Trophoblast cell (in vitro differentiated cells and primary cell): ENCODE measurements around the gene NDUFAF5.

Experiments used
- DNase-seq, 2 donors: peaks; one replicate each; pipeline ENCODE4 v3.0.0-alpha.2; 2016
- H2AFZ ChIP-seq: 2 replicates; pipeline ENCODE4 v1.6.1; 2013; ENCODE audit warnings: low read length, moderate library complexity, mild to moderate bottlenecking; ENCODE audit not compliant: insufficient read depth, poor library complexity
- H2AK5ac ChIP-seq: 2 replicates; pipeline ENCODE4 v1.6.1; 2013; ENCODE audit warnings: mild to moderate bottlenecking, low read length
- H2BK120ac ChIP-seq: 2 replicates; pipeline ENCODE4 v1.6.1; 2013; ENCODE audit warnings: low read length, mild to moderate bottlenecking, moderate library complexity; ENCODE audit not compliant: insufficient read depth, poor library complexity
- H2BK12ac ChIP-seq: 2 replicates; pipeline ENCODE4 v1.6.1; 2013; ENCODE audit warnings: mild to moderate bottlenecking, low read length, moderate library complexity
- H2BK5ac ChIP-seq: 2 replicates; pipeline ENCODE4 v1.6.1; 2013; ENCODE audit warnings: low read length, low read depth, moderate library complexity, mild to moderate bottlenecking; ENCODE audit not compliant: poor library complexity
- H3K14ac ChIP-seq: 2 replicates; pipeline ENCODE4 v1.6.1; 2013; ENCODE audit warnings: mild to moderate bottlenecking, low read length
- H3K18ac ChIP-seq: 2 replicates; pipeline ENCODE4 v1.6.1; 2013; ENCODE audit warnings: mild to moderate bottlenecking, low read length
- H3K23ac ChIP-seq: 2 replicates; pipeline ENCODE4 v1.6.1; 2013; ENCODE audit warnings: low read length
- H3K27ac ChIP-seq: 2 replicates; pipeline ENCODE4 v1.5.1; 2013; ENCODE audit warnings: low read depth, mild to moderate bottlenecking, inconsistent platforms, low read length, moderate library complexity
- H3K27me3 ChIP-seq: 2 replicates; pipeline ENCODE4 v1.6.1; 2013; ENCODE audit warnings: inconsistent platforms, mild to moderate bottlenecking, low read length, moderate library complexity; ENCODE audit not compliant: insufficient read depth
- H3K36me3 ChIP-seq, 2 experiments: 1 replicate in 1 of 2; 2 replicates in 1 of 2; pipeline ENCODE4 v1.6.1; 2013; ENCODE audit warnings: low read length in 2 of 2, mild to moderate bottlenecking in 2 of 2, moderate library complexity in 1 of 2; ENCODE audit not compliant: insufficient read depth in 2 of 2, control insufficient read depth in 1 of 2
- H3K4ac ChIP-seq: 2 replicates; pipeline ENCODE4 v1.6.1; 2013; ENCODE audit warnings: low read depth, mild to moderate bottlenecking, low read length, moderate library complexity
- H3K4me1 ChIP-seq, 2 experiments: 1 replicate in 1 of 2; 2 replicates in 1 of 2; pipeline ENCODE4 v1.6.1; 2013; ENCODE audit warnings: low read length in 2 of 2, mild to moderate bottlenecking in 2 of 2, moderate library complexity in 1 of 2; ENCODE audit not compliant: insufficient read depth in 2 of 2, control insufficient read depth in 1 of 2
- H3K4me2 ChIP-seq: 2 replicates; pipeline ENCODE4 v1.6.1; 2013; ENCODE audit warnings: inconsistent platforms, mild to moderate bottlenecking, low read length, moderate library complexity
- H3K4me3 ChIP-seq: 2 replicates; pipeline ENCODE4 v1.5.1; 2013; ENCODE audit warnings: mild to moderate bottlenecking, low read depth, low read length, inconsistent platforms
- H3K79me1 ChIP-seq: one replicate; pipeline ENCODE4 v1.6.1; 2013; ENCODE audit warnings: low read length
- H3K79me2 ChIP-seq: 2 replicates; pipeline ENCODE4 v1.6.1; 2013; ENCODE audit warnings: low read length, mild to moderate bottlenecking; ENCODE audit not compliant: control insufficient read depth, insufficient read depth, poor library complexity
- H3K9ac ChIP-seq: 2 replicates; pipeline ENCODE4 v1.6.1; 2013; ENCODE audit warnings: mild to moderate bottlenecking, low read length
- H3K9me3 ChIP-seq: 2 replicates; pipeline ENCODE4 v1.6.1; 2013; ENCODE audit warnings: low read depth, mild to moderate bottlenecking, control low read depth, inconsistent platforms, low read length; ENCODE audit not compliant: insufficient read depth
- H4K12ac ChIP-seq: 2 replicates; pipeline ENCODE4 v1.6.1; 2013; ENCODE audit warnings: low read depth, mild to moderate bottlenecking, low read length, moderate library complexity
- H4K8ac ChIP-seq: 2 replicates; pipeline ENCODE4 v1.6.1; 2013; ENCODE audit warnings: low read depth, mild to moderate bottlenecking, low read length, moderate library complexity
- H4K91ac ChIP-seq: one replicate; pipeline ENCODE4 v1.6.1; 2013; ENCODE audit warnings: low read depth, mild to moderate bottlenecking, low read length, moderate library complexity
- WGBS: extraction: QIAGEN DNeasy Blood & Tissue Kit; methylation state at CpG from one replicate; pipeline ENCODE4 v1.1.7; 2013; ENCODE audit warnings: missing lambda C conversion rate; ENCODE audit not compliant: insufficient read length, insufficient coverage; ENCODE audit errors: extremely low coverage; 5-methylcytosine and 5-hydroxymethylcytosine counted together

The NDUFAF5 gene

DNA sequence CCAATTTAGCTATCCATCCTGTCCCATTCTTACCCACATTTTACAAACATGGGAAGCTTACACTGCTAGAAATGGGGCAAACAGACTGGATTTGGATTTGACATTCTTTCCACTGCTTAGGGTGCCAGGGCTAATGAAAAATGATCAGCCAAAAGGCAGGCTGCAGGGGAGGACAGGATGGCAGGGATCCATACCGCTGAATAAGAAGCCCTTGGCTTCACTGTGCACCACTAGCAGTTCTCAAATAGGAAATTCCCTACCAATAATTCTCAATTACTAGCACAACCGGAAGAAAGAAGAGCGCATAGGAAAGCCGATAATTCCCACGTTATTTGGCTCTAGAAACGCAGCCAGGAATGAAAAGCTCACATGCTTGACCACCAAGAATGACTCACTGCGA lies 73.1 kb downstream of the NDUFAF5 start:
- H2AFZ ChIP-seq = no peak overlapping the region
- no peak for DNase-seq

DNA sequence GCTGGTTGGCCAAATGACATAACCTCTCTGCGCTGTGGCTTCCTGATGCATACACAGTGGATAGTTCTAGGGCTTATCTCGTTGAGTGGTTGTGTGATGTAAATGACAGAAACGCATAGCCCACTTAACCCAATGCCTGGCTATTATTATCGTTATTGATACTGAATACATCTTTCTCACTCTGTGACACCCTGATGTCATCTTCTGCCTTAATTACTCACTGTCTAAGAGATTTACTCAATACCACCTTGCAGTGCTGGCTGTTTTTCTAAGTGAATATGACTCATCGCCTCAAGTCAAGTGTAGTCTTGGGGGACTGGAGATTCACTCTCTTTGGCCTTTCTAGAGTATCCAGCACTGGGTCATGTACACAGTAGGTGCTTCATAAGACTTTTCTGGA lies 73.6 kb downstream of the NDUFAF5 start:
- H3K79me1 ChIP-seq = no peaks in the 10 kb centered on the region
- H3K23ac ChIP-seq = no peak overlapping the region
- no peak overlapping the region for H3K27ac ChIP-seq
- H3K79me2 ChIP-seq = no peaks in the 10 kb centered on the region
- DNase-seq = no peak
- H2AFZ ChIP-seq = no peak overlapping the region
- no peaks in the 10 kb centered on the region for H3K4me1 ChIP-seq
- H4K12ac ChIP-seq = no peak overlapping the region
- H3K4me3 ChIP-seq = no peak overlapping the region
- H3K9ac ChIP-seq = no peak overlapping the region
- H3K4ac ChIP-seq = no peak overlapping the region
- H2BK120ac ChIP-seq = no peak overlapping the region
- H3K4me2 ChIP-seq = no peak overlapping the region
- no peak overlapping the region for H2BK5ac ChIP-seq
- no peaks in the 10 kb centered on the region for H3K9me3 ChIP-seq
- H3K14ac ChIP-seq = no peak overlapping the region
- H4K91ac ChIP-seq = no peak overlapping the region
- WGBS = no CpG with 5 or more reads among the region's 5 CpGs
- H2BK12ac ChIP-seq = no peak overlapping the region
- H2AK5ac ChIP-seq = no peak overlapping the region
- no peak overlapping the region for H3K18ac ChIP-seq
- no peaks in the 10 kb centered on the region for H3K27me3 ChIP-seq
- H3K36me3 ChIP-seq = no peaks in the 10 kb centered on the region
- no peak overlapping the region for H4K8ac ChIP-seq

More for the DNA sequence above, 73.1 kb downstream of the NDUFAF5 start:
- Histone ChIP-seq H3K9ac (no peak overlapping the region), H3K4me1 (no peaks in the 10 kb centered on the region), H3K79me1 (no peaks in the 10 kb centered on the region), H3K79me2 (no peaks in the 10 kb centered on the region), H3K4me2 (no peak overlapping the region), H2BK120ac (no peak overlapping the region), H3K4ac (no peak overlapping the region), H4K8ac (no peak overlapping the region), H3K36me3 (no peaks in the 10 kb centered on the region), H3K27ac (no peak overlapping the region), H2BK12ac (no peak overlapping the region), H4K91ac (no peak overlapping the region), H4K12ac (no peak overlapping the region), H3K27me3 (no peaks in the 10 kb centered on the region), H3K14ac (no peak overlapping the region), H3K9me3 (no peaks in the 10 kb centered on the region), H3K18ac (no peak overlapping the region), H2BK5ac (no peak overlapping the region), H2AK5ac (no peak overlapping the region), H3K23ac (no peak overlapping the region), H3K4me3 (no peak overlapping the region)
- no CpG with 5 or more reads among the region's 7 CpGs for WGBS

DNA sequence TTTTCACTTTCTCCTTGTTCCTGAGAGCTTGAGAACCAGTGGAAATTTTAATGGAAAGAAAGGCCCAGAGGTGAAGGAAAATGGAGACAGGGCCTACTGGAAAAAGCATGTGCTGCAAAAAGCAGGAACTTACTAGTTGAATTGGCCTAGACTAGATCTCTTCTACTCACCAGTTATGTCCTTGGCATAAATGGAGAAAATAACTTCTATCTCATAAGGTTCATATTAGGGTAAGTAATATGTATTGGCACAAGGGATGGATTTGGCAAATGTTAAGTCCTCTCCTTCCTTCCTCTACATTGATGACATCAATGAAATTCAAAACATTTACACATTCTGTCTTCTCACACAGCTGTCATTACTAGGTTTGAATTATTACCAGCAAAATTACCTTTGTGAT lies 74.0 kb downstream of the NDUFAF5 start:
- no peak overlapping the region for H3K23ac ChIP-seq
- no peak for DNase-seq
- H4K12ac ChIP-seq = no peak overlapping the region
- no peak overlapping the region for H4K8ac ChIP-seq
- no peak overlapping the region for H3K4me2 ChIP-seq
- H3K4me3 ChIP-seq = no peak overlapping the region
- H3K79me1 ChIP-seq = no peaks in the 10 kb centered on the region
- no peak overlapping the region for H2BK120ac ChIP-seq
- no peak overlapping the region for H3K18ac ChIP-seq
- no peak overlapping the region for H2AFZ ChIP-seq
- H3K79me2 ChIP-seq = no peaks in the 10 kb centered on the region
- H3K27me3 ChIP-seq = no peaks in the 10 kb centered on the region
- H2BK12ac ChIP-seq = no peak overlapping the region
- no peak overlapping the region for H3K14ac ChIP-seq
- H4K91ac ChIP-seq = no peak overlapping the region
- no peaks in the 10 kb centered on the region for H3K36me3 ChIP-seq
- H2AK5ac ChIP-seq = no peak overlapping the region
- no peaks in the 10 kb centered on the region for H3K4me1 ChIP-seq
- no peaks in the 10 kb centered on the region for H3K9me3 ChIP-seq
- no peak overlapping the region for H3K4ac ChIP-seq
- H2BK5ac ChIP-seq = no peak overlapping the region
- H3K9ac ChIP-seq = no peak overlapping the region
- H3K27ac ChIP-seq = no peak overlapping the region

DNA sequence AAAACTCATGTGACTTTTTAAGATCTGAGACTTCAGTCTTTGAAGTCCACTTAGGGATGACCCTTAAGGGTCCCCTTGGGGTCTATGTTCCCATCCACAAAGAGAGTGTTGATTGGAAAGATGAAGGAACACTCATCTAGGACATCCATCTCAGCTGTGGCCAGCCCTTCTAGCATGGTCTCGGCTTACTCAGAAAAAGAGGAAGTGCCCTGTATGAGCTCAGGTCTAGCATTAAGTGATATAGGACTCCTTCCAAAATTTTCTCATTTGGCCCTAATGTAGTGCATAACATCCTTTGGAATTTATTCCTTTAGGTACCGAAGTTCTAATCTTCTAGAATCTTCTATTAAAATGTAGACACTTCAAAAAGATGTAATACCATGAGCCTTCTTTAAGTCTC lies 77.4 kb downstream of the NDUFAF5 start:
- no peak overlapping the region for H3K23ac ChIP-seq
- H2BK5ac ChIP-seq = no peak overlapping the region
- H3K27ac ChIP-seq = no peak overlapping the region
- no peaks in the 10 kb centered on the region for H3K4me1 ChIP-seq
- no peak overlapping the region for H3K4me2 ChIP-seq
- H4K12ac ChIP-seq = no peak overlapping the region
- H3K4ac ChIP-seq = no peak overlapping the region
- no peak overlapping the region for H2AK5ac ChIP-seq
- H3K27me3 ChIP-seq = no peaks in the 10 kb centered on the region
- no peak overlapping the region for H3K18ac ChIP-seq
- H2BK120ac ChIP-seq = no peak overlapping the region
- H2AFZ ChIP-seq = no peak overlapping the region
- no peaks in the 10 kb centered on the region for H3K79me1 ChIP-seq
- H3K36me3 ChIP-seq = no peaks in the 10 kb centered on the region
- no peak overlapping the region for H4K91ac ChIP-seq
- no peak overlapping the region for H3K9ac ChIP-seq
- WGBS = no CpG with 5 or more reads among the region's 2 CpGs
- H2BK12ac ChIP-seq = no peak overlapping the region
- H3K4me3 ChIP-seq = no peak overlapping the region
- H3K9me3 ChIP-seq = no peaks in the 10 kb centered on the region
- no peak overlapping the region for H3K14ac ChIP-seq
- H3K79me2 ChIP-seq = no peaks in the 10 kb centered on the region
- H4K8ac ChIP-seq = no peak overlapping the region
- no peak for DNase-seq
